ENCODE results near the gene CACNA1A.
A peak's percentile ranks its signal among the peaks of the same experiment; 100 is the strongest.

The CACNA1A gene

GRCh38 chr19:13314761-13315160 is 191.5 kb downstream of the CACNA1A start:
- DNase-seq: no peak

GRCh38 chr19:13313875-13314274 is 192.4 kb downstream of the CACNA1A start:
- no peak for DNase-seq

GRCh38 chr19:13309864-13310263 is 196.4 kb downstream of the CACNA1A start:
- no peak for DNase-seq

- no peak for DNase-seq
Measured at GRCh38 chr19:13303381-13304129, 202.7 kb downstream of the CACNA1A start.

GRCh38 chr19:13302526-13303270 is 203.6 kb downstream of the CACNA1A start:
- DNase-seq: peak in 1 of 56 donors; percentile 4

- DNase-seq: no peak
Measured at GRCh38 chr19:13301627-13302334, 204.5 kb downstream of the CACNA1A start.

GRCh38 chr19:13300421-13301030 is 205.8 kb downstream of the CACNA1A start:
- DNase-seq: peak in 1 of 56 donors; percentile 2

GRCh38 chr19:13299838-13300237 is 206.4 kb downstream of the CACNA1A start:
- DNase-seq: peak in 1 of 56 donors; percentile 8

- DNase-seq: peak in 2 of 56 donors; percentile 10 to 13
Measured at GRCh38 chr19:13298565-13299481, 207.5 kb downstream of the CACNA1A start.

GRCh38 chr19:13297023-13297422 is 209.3 kb downstream of the CACNA1A start:
- DNase-seq: no peak

GRCh38 chr19:13294812-13295567 is 211.3 kb downstream of the CACNA1A start:
- no peak for DNase-seq

GRCh38 chr19:13291913-13292312 is 214.4 kb downstream of the CACNA1A start:
- DNase-seq: no peak

GRCh38 chr19:13290741-13291140 is 215.5 kb downstream of the CACNA1A start:
- DNase-seq: no peak

- no peak for DNase-seq
Measured at GRCh38 chr19:13289295-13289694, 217.0 kb downstream of the CACNA1A start.

- DNase-seq: no peak
Measured at GRCh38 chr19:13286195-13286985, 219.9 kb downstream of the CACNA1A start.

GRCh38 chr19:13284929-13285928 is 221.1 kb downstream of the CACNA1A start:
- DNase-seq: no peak

GRCh38 chr19:13283871-13284270 is 222.4 kb downstream of the CACNA1A start:
- no peak for DNase-seq

All from nucleus accumbens (tissue), 56 donors.